ENCODE data around the gene ZNF813. TPM values are rescaled to one million over a fixed set of nuclear protein-coding genes. Genes with fewer than 3 reads are reported as not detected.
"Not testable (repeated sequence)": the region's sequence is repeated elsewhere in the genome, so short reads cannot be mapped to it uniquely, and the experiment has no call there.

ZNF813 gene
- total and polyA plus RNA-seq, 5 donors, result 0.86 to 2.4 (median 1.7) TPM

DNA sequence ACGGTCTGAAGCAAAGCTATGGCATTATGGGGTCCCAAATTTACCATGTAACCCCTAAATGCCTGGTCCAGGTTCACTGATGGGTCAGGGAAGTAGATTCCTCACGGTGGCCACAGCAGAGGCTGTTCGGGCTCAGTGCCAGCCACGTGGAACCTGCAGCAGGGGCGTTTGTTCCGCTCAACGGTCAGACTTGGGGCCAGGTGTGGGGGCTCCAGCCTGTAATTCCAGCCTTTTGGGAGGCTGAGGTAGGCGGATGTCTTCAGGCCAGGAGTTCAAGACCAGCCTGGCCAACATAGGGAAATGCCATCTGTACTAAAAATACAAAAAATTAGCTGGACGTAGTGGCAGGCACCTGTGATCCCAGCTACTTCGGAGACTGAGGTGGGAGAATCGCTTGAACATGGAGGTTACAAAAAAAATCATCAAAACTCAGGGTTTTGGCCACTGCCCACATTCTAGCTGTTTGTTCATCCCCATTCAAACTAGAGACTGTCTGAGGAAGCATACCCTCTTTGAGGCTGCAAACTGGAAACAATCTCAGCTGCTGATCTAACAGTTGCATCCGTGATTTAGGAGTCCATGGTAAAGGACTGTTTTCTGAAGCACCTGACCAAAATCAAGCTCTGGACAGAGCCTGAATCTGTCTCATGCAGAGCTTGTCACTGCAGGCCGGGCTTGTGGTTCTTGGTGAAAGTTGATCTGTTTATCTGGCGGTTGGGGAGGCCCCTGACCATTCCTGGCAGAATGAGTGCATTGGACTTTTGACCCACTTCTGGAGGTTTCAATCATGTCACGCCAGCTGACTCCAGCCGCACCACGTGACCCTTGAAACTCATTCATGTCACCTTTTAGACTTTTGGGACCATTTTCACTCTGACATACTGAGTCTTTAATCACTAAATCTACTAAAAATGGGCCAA is 40.2 kb downstream of the ZNF813 start:
- Histone ChIP-seq H3K27ac (ENCODE audit: low read length) (no peak overlapping the region), H3K4me1 (ENCODE audit: control insufficient read depth, insufficient read depth, low read length) (peaks cover 4% of the 10 kb centered on the region), H3K9me3 (ENCODE audit: control insufficient read depth, low read length) (no peaks in the 10 kb centered on the region), H3K4me3 (ENCODE audit: low read length) (no peak overlapping the region), H3K27me3 (ENCODE audit: control insufficient read depth, insufficient read depth) (no peaks in the 10 kb centered on the region)
- DNase-seq, result peak in 1 of 3 donors; percentile 29
- 80% methylated on average over 17 of the region's 17 CpGs for WGBS
- intact Hi-C loops (cut with DNase I), result no loop called here
- ATAC-seq, result no peak

DNA sequence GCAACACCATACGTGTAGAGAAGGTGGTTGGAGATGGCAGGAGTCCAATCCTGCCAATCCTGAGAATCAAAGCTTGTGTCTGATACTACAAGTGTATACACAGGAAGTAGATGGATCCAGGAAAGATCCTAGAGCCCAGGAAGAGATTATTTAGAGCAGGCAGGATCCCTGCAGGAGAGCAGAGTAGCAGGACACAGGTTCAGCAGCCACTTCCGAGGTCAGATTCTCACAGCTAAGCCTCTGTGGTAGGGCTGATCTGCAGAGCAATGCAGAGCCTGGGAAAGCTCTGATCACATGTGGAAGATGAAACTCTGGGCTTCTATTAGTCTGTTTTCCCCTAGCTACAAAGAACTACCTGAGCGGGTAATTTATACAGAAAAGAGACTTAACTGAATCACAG is 41.9 kb downstream of the ZNF813 start:
- intact Hi-C loops (cut with DNase I), result no loop called here
- no peak for DNase-seq
- ATAC-seq, result no peak
- Histone ChIP-seq H3K27ac (ENCODE audit: low read length) (no peak overlapping the region), H3K4me1 (ENCODE audit: control insufficient read depth, insufficient read depth, low read length) (peaks cover 4% of the 10 kb centered on the region), H3K9me3 (ENCODE audit: control insufficient read depth, low read length) (no peaks in the 10 kb centered on the region), H3K27me3 (ENCODE audit: control insufficient read depth, insufficient read depth) (no peaks in the 10 kb centered on the region), H3K4me3 (ENCODE audit: low read length) (no peak overlapping the region)
- 55% methylated on average over 3 of the region's 3 CpGs for WGBS

DNA sequence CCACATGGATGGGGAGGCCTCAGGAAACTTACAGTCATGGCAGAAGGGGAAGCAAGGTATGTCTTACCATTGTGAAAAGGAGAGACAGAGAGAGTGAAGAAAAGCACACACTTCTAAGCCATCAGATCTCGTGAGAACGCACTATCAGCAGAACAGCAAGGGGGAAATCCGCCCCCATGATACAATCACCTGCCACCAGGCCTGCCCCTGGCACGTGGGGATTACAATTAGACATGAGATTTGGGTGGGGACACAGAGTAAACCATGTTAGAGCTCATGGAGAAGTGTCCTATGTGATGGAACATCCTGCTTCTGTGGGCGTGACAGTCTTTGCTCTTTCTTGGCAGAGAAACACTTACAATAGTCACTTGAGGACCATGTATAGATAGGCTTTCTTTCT is 42.3 kb downstream of the ZNF813 start:
- DNase-seq (no peak), ATAC-seq (no peak)
- Histone ChIP-seq H3K27ac (ENCODE audit: low read length) (no peak overlapping the region), H3K4me3 (ENCODE audit: low read length) (no peak overlapping the region), H3K4me1 (ENCODE audit: control insufficient read depth, insufficient read depth, low read length) (peaks cover 1% of the 10 kb centered on the region), H3K27me3 (ENCODE audit: control insufficient read depth, insufficient read depth) (no peaks in the 10 kb centered on the region), H3K9me3 (ENCODE audit: control insufficient read depth, low read length) (no peaks in the 10 kb centered on the region)
- WGBS, result 65% methylated on average over 5 of the region's 5 CpGs
- intact Hi-C loops (cut with DNase I), result loop anchor here in 2 of 4 donors (10.0 kb wide), 2 partner anchors 85 to 315 kb away; partner anchors contain the start of gene ZNF665 (in 1 of the 2)

DNA sequence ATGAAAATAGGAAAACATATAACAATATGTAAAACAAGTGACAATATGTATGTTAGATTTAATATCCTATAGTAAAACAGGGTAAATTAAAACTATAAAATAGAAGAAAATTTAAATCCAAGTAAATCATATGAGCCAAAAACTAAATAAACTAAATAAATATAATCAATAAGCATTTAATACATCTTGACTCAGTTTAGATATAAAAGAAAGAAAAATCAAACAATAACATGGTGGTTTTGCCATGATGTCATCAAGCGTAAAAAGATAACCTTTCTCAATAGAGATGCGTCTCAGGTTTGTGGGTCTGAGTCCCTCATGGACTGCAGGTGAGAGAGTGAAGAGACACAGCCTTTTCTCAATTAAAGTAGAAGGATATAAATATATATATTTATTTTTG is 43.8 kb downstream of the ZNF813 start:
- intact Hi-C loops (cut with DNase I), result loop anchor here in 2 of 4 donors (10.0 kb wide), 2 partner anchors 87 to 317 kb away; partner anchors contain the start of gene ZNF665 (in 1 of the 2)
- 93% methylated on average over 2 of the region's 2 CpGs for WGBS
- H3K4me3 ChIP-seq (ENCODE audit: low read length), result no peak overlapping the region
- no peaks in the 10 kb centered on the region for H3K4me1 ChIP-seq (ENCODE audit: control insufficient read depth, insufficient read depth, low read length)
- no peak overlapping the region for H3K27ac ChIP-seq (ENCODE audit: low read length)
- H3K9me3 ChIP-seq (ENCODE audit: control insufficient read depth, low read length), result no peaks in the 10 kb centered on the region
- DNase-seq (no peak), ATAC-seq (no peak)
- no peaks in the 10 kb centered on the region for H3K27me3 ChIP-seq (ENCODE audit: control insufficient read depth, insufficient read depth)

DNA sequence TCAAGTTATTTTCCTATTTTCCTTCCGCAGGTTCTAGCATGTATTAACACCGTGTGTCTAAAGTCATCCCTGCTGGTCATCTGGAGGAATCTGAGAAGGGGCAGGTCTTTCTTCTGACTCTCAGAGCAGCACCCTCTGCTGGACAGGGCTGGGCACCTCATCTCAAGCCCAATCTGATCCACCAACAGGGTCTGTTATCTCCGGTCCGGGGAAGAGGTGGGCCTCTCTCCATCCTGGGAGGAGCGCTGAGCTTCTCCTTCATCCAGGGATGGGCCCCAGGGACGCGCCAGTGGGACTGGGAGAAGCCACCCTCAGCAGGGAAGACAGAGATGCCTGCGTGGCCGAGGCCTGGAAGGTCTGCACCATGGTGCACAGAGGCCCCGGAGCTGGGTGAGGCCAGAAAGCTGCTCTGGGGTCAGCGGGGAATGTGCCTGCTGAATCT is 44.4 kb downstream of the ZNF813 start:
- Histone ChIP-seq H3K4me3 (ENCODE audit: low read length) (no peak overlapping the region), H3K27me3 (ENCODE audit: control insufficient read depth, insufficient read depth) (no peaks in the 10 kb centered on the region), H3K4me1 (ENCODE audit: control insufficient read depth, insufficient read depth, low read length) (no peaks in the 10 kb centered on the region), H3K27ac (ENCODE audit: low read length) (no peak overlapping the region), H3K9me3 (ENCODE audit: control insufficient read depth, low read length) (no peaks in the 10 kb centered on the region)
- peak; percentile 64 to 85 for ATAC-seq
- DNase-seq, result peak; percentile 45 to 78 (median 76)
- intact Hi-C loops (cut with DNase I), result loop anchor here in 2 of 4 donors (10.0 kb wide), 2 partner anchors 87 to 317 kb away; partner anchors contain the start of gene ZNF665 (in 1 of the 2)
- 35% methylated on average over 11 of the region's 11 CpGs for WGBS

DNA sequence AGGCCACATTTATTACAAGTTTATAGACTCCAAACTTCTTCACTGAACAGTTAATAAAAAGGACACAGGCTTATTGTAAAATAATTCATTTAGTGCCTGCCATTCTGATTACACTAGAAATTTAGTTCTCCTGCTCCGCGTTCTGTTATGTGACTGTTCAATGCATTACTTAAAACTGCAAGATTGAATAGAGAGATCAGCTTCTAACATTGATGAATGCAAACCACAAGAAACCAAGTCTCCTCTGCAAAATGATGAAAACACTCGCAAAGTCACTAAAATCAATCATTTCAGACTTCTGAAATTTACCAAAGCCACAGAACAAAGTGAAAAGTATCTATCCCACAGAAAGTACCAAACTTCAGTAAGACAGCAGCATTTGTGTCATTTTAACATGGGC is 47.5 kb downstream of the ZNF813 start:
- H3K4me1 ChIP-seq (ENCODE audit: control insufficient read depth, insufficient read depth, low read length); DNase-seq; H3K27ac ChIP-seq (ENCODE audit: low read length); H3K4me3 ChIP-seq (ENCODE audit: low read length); H3K27me3 ChIP-seq (ENCODE audit: control insufficient read depth, insufficient read depth); ATAC-seq; H3K9me3 ChIP-seq (ENCODE audit: control insufficient read depth, low read length): not testable (repeated sequence)
- WGBS, result 92% methylated on average over 3 of the region's 3 CpGs
- intact Hi-C loops (cut with DNase I), result loop anchor here in 2 of 4 donors (10.0 kb wide), 2 partner anchors 90 to 320 kb away; partner anchors contain the start of gene ZNF665 (in 1 of the 2)

DNA sequence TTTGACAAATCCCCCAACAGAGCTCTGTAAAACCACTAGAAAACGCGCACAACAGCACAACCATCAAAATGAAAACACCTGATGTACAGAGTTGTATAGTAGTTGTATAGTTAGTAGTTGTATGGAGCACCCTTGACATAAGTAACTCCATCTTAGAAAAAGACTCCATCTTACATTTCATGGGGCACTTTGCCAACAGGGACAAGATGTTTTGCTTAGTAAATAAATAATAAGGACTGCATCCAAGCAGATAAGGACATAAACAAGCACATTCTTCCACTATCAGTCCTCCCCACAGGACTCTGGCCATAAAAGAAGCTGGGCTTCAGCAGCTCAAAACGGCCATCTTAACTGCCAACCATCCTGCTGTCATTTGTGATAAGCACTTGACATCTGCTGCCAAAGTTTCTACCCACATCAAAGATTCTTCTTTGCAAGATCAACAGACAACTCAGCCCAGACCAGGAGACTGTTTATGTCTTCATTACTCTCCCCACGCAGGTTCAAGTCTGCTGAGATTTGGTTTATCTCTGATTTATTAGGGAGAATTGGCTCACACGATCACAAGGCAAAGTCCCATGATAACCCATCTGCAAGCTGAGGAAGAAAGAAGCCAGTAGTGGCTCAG is 49.7 kb downstream of the ZNF813 start:
- DNase-seq, result no peak
- Histone ChIP-seq H3K27ac (ENCODE audit: low read length) (no peak overlapping the region), H3K9me3 (ENCODE audit: control insufficient read depth, low read length) (no peaks in the 10 kb centered on the region), H3K4me1 (ENCODE audit: control insufficient read depth, insufficient read depth, low read length) (peaks cover 3% of the 10 kb centered on the region), H3K27me3 (ENCODE audit: control insufficient read depth, insufficient read depth) (no peaks in the 10 kb centered on the region), H3K4me3 (ENCODE audit: low read length) (no peak overlapping the region)
- 60% methylated on average over 5 of the region's 5 CpGs for WGBS
- ATAC-seq, result no peak
- intact Hi-C loops (cut with DNase I), result loop anchor here in 2 of 4 donors (10.0 kb wide), 2 partner anchors 92 to 322 kb away; partner anchors contain the start of gene ZNF665 (in 1 of the 2)

DNA sequence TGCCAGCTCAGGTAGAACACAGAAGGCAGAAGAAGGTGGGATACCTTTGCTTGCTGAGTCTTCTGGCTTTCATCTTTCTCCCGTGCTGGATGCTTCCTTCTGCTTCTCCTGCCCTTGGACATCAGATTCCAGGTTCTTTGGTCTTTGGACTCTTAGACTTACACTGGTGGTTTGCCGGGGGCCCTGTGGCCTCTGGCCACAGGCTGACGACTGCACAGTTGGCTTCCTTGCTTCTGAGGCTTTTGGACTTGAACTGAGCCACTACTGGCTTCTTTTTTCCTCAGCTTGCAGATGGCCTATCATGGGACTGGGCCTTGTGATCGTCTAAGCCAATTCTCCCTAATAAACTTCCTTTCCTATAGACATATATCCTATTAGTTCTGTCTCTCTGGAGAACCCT is 50.6 kb downstream of the ZNF813 start:
- intact Hi-C loops (cut with DNase I), result loop anchor here in 2 of 4 donors (10.0 kb wide), 2 partner anchors 93 to 323 kb away; partner anchors contain the start of gene ZNF665 (in 1 of the 2)
- no peaks in the 10 kb centered on the region for H3K9me3 ChIP-seq (ENCODE audit: control insufficient read depth, low read length)
- no peaks in the 10 kb centered on the region for H3K27me3 ChIP-seq (ENCODE audit: control insufficient read depth, insufficient read depth)
- 84% methylated on average over 4 of the region's 4 CpGs for WGBS
- DNase-seq (no peak), ATAC-seq (no peak)
- H3K4me1 ChIP-seq (ENCODE audit: control insufficient read depth, insufficient read depth, low read length), result peaks cover 3% of the 10 kb centered on the region
- no peak overlapping the region for H3K4me3 ChIP-seq (ENCODE audit: low read length)
- no peak overlapping the region for H3K27ac ChIP-seq (ENCODE audit: low read length)

DNA sequence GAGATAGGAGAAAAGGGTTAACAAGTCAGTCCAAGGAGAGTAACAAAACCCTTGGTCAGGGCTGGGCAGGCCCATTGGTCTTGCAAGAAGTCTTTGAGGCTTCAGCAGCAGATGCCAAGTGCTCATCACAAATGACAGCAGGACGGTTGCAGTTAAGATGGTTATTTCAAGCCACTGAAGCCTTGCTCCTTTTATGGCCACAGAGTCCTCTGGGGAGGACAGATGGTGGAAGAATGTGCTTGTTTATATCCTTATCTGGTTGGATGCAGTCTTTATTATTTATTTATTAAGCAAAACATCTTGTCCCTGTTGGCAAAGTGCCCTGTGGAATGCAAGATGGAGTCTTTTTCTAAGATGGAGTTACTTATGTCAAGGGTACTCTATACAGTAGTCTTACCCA is 51.2 kb downstream of the ZNF813 start:
- intact Hi-C loops (cut with DNase I), result loop anchor here in 2 of 4 donors (10.0 kb wide), 2 partner anchors 94 to 324 kb away; partner anchors contain the start of gene ZNF665 (in 1 of the 2)
- Histone ChIP-seq H3K27ac (ENCODE audit: low read length) (peak overlapping the region; percentile 23), H3K27me3 (ENCODE audit: control insufficient read depth, insufficient read depth) (no peaks in the 10 kb centered on the region), H3K4me3 (ENCODE audit: low read length) (no peak overlapping the region), H3K4me1 (ENCODE audit: control insufficient read depth, insufficient read depth, low read length) (peaks cover 3% of the 10 kb centered on the region), H3K9me3 (ENCODE audit: control insufficient read depth, low read length) (no peaks in the 10 kb centered on the region)
- no peak for DNase-seq
- ATAC-seq, result no peak
- WGBS, result 16% methylated on average over 1 of the region's 1 CpG

DNA sequence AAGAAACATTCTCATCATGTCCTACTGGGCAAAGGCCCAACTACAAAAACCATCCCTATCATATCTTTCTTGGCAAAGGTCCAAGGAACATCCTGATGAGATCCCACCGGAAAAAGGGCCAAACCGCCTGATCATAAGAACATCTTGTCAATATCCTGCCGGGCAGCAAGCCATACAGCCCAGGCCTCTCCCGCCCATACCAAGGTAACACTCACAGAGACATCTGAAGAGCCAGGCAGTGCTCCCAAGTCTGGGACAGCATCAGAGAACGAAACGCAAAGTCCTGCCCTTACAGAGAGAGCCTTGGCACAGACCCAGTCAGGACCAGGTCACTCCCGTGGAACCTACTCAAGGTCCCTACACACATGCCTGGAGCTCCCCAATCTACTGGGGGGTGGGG is 51.9 kb downstream of the ZNF813 start:
- DNase-seq (peak in 2 of 3 donors; percentile 30 to 74), ATAC-seq (peak in 1 of 2 donors; percentile 4)
- WGBS, result 37% methylated on average over 7 of the region's 7 CpGs
- H3K4me3 ChIP-seq (ENCODE audit: low read length), result no peak overlapping the region
- H3K4me1 ChIP-seq (ENCODE audit: control insufficient read depth, insufficient read depth, low read length), result peaks cover 3% of the 10 kb centered on the region
- no peaks in the 10 kb centered on the region for H3K27me3 ChIP-seq (ENCODE audit: control insufficient read depth, insufficient read depth)
- intact Hi-C loops (cut with DNase I), result loop anchor here in 2 of 4 donors (10.0 kb wide), 2 partner anchors 95 to 325 kb away; partner anchors contain the start of gene ZNF665 (in 1 of the 2)
- H3K27ac ChIP-seq (ENCODE audit: low read length), result peak overlapping the region; percentile 66
- no peaks in the 10 kb centered on the region for H3K9me3 ChIP-seq (ENCODE audit: control insufficient read depth, low read length)
